Mononuclear cell (primary cell): ENCODE data around the gene IP6K3. TPM values are rescaled to one million over a fixed set of nuclear protein-coding genes. Genes with fewer than 3 reads are reported as not detected.

Experiments used
- H3K27me3 ChIP-seq: 2 replicates; pipeline ENCODE4 v1.6.0; 2011; ENCODE audit warnings: low read length, control low read depth; ENCODE audit not compliant: insufficient read depth
- H3K4me1 ChIP-seq: 2 replicates; pipeline ENCODE4 v1.5.1; 2011; ENCODE audit warnings: mild to moderate bottlenecking, low read length, control low read depth; ENCODE audit not compliant: insufficient read depth
- H3K4me3 ChIP-seq: 2 replicates; pipeline ENCODE4 v1.5.1; 2011; ENCODE audit warnings: mild to moderate bottlenecking, low read length, moderate library complexity
- H3K9me3 ChIP-seq: 2 replicates; pipeline ENCODE4 v1.5.1; 2011; ENCODE audit warnings: low read depth, mild to moderate bottlenecking, control low read depth, low read length
- total RNA-seq: library from RNA; depleted of rRNA; stranded (reverse); fragments of >200 nt; gene quantifications from one replicate; pipeline ENCODE4 v1.2.3, GENCODE V29; 2012

Gene IP6K3
- total RNA-seq, 1 donor = not detected

DNA sequence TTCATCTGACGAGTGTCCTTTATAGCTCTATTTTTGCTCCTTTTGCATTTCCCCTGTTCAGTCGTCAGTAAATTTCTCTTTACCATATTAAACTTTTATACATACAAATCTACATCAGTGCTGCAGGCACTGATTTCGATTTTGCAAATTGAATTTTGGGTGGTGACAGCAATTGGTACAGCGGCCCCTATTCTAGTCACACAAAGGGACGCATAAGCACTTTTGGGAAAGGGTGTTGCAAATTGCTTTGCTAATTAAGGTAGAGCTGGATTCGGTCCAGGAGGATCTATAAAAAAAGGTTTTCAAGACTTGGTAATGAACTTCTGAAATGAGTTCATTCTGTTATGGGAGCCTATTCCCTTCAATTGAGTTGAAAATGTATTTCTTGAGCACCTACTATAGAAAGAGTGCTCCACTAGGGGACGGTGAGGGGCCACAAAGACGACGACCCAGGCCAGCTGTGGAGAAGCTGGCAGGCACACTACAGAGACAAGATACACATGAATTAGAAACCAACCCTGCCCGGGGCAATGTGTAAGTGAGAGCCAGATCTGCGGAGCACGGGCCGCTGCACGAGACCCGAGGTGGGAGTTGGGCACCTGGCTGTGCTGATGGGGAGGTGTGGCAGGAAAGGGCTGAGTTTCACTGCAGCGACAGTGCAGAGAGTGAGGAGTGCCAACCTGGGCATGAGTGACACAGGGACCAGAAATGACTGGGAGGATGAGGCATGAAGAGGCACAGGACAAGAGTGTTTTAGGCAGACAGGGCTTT lies 40.6 kb downstream of the IP6K3 start:
- Histone ChIP-seq H3K4me3 (no peak overlapping the region), H3K4me1 (peaks cover 16% of the 10 kb centered on the region), H3K27me3 (no peaks in the 10 kb centered on the region), H3K9me3 (no peaks in the 10 kb centered on the region)

DNA sequence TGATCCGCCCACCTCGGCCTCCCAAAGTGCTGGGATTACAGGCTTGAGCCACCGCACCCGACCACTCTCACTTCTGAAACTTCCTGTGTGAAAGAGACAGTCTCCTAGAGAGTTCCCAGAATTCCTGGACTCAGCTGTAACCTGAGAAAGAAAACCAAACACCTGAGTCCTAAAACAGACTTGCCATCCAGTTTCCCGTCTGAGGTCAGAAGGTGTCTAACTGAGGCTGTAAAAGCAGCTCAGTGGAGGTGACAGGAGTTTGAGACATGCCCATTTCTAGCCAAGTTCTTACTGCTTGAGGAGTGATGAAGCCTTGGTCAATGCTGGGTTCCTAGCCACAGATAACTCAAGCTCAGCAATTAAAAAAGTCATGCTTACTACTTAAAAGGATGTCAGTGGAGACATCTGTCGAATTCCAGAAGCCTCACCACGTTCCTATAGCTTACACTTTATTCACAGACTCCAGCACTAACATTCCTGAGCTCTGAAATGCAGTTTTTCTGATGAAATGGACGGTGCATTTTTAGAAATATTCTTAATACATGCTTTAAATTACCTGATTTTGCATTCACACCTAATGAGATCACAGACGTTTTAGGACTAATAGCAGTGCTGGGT lies 41.3 kb downstream of the IP6K3 start:
- Histone ChIP-seq H3K27me3 (no peaks in the 10 kb centered on the region), H3K9me3 (no peaks in the 10 kb centered on the region), H3K4me1 (peaks cover 9% of the 10 kb centered on the region), H3K4me3 (no peak overlapping the region)

DNA sequence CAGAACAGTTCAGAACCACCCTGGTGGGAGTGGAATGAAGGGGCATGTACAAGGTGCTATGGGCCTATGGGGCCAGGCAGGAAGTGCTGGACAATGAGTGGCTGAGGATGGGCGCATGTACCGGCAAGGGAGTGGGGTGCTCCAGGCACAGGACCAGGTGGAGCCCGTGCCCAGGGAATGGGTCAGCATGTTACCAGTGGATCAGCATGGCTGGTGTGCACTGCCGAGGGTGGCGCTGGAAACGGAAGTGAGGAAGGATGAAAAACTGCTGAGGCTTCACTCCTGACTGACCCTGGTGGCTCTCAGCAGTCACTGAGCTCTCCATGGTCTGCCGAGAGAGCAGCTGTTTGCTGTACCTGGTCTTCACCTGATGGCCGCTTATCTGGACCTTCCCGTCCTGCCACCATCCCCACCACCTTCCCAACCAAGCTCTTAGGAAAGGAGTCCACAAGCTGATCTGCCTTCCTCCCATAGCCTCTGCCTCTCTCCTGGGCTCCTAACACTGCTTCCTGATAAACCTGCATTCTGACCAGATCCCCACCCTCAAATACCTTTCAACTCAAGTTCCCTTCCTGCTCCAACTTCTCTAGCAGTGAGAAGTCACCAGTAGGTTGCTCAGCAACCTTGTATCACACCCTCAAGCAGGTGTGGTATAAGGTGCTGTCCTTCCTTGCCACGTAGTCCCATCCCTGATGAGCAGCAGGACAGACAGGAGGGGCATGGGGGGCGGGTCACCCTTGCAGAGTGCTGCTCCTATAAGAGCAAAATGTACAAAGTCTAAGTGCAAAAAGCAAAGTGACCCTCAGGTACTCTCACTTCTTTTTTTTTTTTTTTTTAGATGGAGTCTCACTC lies 42.3 kb downstream of the IP6K3 start:
- Histone ChIP-seq H3K4me1 (peaks cover 3% of the 10 kb centered on the region), H3K9me3 (no peaks in the 10 kb centered on the region), H3K4me3 (no peak overlapping the region), H3K27me3 (no peaks in the 10 kb centered on the region)

DNA sequence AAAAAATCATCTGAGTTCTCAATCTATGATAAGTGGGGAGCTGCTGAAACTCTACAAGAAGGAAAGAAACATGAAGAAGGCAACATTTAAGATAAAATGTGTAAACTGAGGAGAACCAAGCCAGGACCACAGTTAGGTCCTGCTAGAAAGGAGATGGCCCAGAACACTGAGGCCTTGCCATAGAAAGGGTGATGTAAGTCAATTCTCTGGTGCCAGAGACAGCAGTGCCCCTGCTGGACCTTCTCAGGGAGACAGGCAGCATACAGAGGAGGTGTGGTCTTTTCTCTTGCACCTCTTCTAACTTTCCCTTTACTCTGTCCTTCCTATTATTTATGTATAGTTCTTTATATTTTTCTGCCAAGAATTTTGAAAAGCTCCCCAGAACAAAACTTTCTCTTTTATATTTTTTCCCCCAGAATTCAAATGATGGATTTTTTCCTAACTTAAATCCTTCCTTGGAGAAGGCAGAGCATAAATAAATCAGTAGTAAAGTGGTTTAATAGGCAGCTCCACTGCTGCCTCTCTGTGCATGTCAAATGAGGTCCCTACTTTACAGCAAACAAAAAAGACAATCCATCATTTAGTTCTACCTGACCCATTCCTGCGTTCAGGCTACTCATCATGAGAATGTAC lies 44.2 kb downstream of the IP6K3 start:
- H3K9me3 ChIP-seq = no peaks in the 10 kb centered on the region
- no peak overlapping the region for H3K4me3 ChIP-seq
- H3K4me1 ChIP-seq = peaks cover 10% of the 10 kb centered on the region
- H3K27me3 ChIP-seq = no peaks in the 10 kb centered on the region

DNA sequence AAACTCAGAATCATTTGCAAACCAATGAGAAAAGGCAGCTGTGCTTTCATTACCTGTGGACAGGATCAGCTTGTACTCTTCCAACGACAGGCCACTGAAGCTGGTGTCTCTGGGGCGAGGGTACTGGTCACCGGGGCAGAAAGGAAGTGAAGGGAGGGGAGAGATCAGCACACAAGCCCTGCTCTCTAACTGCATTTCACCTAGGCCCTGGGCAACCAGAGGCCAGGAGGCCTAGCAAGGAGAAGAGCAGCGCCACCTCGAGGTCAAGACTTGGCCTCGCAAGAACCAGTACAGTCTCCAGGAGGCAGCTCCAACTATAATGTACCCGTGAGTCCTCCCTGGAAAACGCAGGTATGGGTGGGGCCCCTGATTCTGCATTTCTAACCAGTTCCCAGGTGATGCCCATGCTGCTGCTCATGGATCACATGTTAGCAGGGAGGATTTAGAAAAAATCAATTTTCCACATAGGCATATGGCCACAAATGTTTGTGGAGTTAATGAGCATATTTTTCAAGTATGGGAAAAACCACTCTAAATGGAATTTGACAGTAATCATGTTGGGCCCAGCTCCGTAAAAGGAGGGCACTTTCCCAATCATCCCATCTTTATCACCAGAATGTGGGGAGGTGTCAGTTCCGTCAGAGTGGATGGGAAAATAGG lies 46.2 kb downstream of the IP6K3 start:
- Histone ChIP-seq H3K9me3 (no peaks in the 10 kb centered on the region), H3K4me1 (peaks cover 29% of the 10 kb centered on the region), H3K27me3 (no peaks in the 10 kb centered on the region), H3K4me3 (no peak overlapping the region)

DNA sequence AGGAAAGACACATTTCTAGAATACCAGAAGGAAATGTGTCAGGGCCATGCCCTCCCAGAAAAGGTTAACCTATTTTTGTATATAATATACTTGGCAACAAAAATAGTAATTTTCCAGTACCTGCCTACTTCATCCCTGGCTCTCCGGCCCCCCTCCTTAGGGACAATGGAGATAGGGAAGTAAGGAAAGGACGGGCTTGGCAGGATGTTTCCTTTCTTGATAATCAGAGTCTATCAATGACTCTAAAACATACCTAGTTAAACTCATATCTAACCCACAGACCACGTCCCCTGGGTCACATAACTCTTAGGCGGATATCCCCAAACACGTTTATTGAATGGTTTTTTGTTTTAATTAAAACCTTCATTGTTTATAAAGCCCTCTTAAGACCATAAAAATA lies 47.0 kb downstream of the IP6K3 start:
- Histone ChIP-seq H3K9me3 (no peaks in the 10 kb centered on the region), H3K4me1 (peaks cover 37% of the 10 kb centered on the region), H3K4me3 (no peak overlapping the region), H3K27me3 (no peaks in the 10 kb centered on the region)

DNA sequence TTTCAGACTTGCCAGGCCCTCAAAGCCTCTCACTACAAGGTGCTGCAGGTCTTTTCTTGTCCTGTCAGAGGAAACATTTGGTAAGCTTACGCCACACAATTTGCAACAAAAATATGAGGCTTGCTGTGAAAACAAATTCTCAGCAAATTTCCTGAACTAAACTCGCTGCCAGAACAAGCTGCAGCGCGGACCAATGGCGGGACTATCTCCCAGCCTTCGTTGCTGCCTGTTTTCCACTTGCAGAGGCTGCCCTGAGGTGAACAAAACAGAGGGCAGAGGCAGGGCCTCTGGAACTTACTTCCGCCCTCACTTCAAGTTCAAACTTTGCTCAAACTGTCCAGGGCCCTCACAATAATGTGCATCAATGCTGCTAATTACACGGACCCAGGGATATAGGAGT lies 47.6 kb downstream of the IP6K3 start:
- Histone ChIP-seq H3K4me1 (peaks cover 43% of the 10 kb centered on the region), H3K9me3 (no peaks in the 10 kb centered on the region), H3K4me3 (no peak overlapping the region), H3K27me3 (no peaks in the 10 kb centered on the region)

DNA sequence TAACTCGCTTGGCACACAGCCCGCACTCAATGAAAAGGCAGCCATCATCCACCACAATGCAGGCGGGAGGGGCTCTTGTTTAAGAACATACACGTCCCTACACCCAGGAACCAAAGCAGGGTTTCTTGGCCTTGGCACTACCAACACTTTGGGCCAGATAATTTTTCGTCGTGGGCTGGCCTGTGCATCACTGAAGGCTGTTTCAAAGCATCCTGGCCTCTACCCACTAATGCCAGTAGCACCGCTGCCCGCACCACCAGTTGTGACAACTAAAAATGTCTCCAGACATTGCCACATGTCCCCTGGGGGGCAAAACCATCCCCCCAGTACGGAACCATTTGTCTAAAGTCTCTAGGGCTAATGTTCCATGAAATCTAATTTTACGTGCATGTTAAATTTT lies 48.2 kb downstream of the IP6K3 start:
- no peaks in the 10 kb centered on the region for H3K27me3 ChIP-seq
- no peak overlapping the region for H3K4me3 ChIP-seq
- H3K4me1 ChIP-seq = peaks cover 50% of the 10 kb centered on the region
- H3K9me3 ChIP-seq = no peaks in the 10 kb centered on the region

DNA sequence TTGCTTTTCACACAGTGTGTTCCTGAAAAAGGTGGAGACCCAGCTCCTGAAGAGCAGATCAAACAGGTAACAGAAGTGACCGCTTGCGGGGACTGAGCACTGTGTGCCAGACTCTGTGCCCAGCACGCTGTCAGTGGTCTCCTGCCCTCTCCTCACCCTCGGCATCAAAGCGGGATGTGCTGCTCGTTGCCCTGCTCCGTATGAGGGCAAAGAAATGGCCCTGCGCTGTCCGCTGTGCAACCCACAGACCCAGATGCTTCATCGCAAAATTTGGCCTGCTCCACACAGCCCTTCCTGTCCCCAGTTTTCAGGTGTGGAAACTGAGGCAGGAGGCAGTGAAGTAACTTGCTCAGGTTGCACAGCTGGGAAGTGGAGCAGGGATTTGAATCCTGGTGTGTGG lies 48.9 kb downstream of the IP6K3 start:
- H3K9me3 ChIP-seq = no peaks in the 10 kb centered on the region
- peaks cover 56% of the 10 kb centered on the region for H3K4me1 ChIP-seq
- H3K27me3 ChIP-seq = no peaks in the 10 kb centered on the region
- H3K4me3 ChIP-seq = no peak overlapping the region

DNA sequence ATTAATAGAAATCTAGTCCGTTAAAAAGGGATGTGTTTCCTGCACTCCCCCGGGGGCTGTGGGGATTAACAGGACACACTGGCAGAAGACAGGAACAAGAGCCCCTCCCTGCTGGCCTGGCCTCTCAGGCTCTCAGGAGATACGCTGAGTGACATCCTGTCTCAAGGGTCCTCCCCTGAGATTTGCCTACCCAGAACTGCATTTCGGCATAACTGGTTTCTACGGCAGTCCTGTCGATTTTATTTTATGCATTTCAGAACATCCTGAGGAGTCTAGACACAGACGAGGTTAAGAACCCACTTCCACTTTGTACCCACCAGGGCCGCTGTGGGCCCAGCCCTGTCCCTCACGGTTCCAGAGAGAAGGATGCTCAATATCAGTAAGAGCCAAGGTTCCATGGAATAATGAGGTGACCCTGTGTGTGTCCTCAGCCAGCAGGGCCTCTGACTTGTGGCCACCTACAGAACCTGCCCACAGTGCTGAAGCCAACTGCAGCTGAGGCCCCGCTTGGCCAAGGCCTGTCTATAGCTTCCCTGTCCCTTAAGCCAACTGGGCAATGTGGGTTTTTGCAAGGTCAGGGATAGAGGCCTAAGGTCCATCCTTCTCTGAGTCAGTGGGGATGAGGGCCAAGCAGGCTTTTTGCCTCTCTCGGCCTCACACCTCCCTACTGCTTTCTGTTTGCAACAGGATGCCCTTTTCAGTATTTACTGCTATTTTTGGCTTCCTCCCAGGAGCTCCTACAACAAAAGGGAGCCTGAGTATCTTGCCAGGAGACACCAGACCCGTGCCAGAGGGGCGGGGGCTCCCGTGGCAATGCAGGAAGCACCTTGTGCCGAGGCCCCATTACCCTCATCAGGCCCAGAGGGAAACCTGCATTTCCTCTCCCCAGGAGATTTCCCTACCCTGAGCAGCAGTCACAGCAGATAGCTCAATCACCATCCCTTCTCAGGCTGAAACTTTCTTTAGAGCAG lies 49.9 kb downstream of the IP6K3 start:
- no peaks in the 10 kb centered on the region for H3K9me3 ChIP-seq
- peaks cover 66% of the 10 kb centered on the region for H3K4me1 ChIP-seq
- no peak overlapping the region for H3K4me3 ChIP-seq
- H3K27me3 ChIP-seq = no peaks in the 10 kb centered on the region

DNA sequence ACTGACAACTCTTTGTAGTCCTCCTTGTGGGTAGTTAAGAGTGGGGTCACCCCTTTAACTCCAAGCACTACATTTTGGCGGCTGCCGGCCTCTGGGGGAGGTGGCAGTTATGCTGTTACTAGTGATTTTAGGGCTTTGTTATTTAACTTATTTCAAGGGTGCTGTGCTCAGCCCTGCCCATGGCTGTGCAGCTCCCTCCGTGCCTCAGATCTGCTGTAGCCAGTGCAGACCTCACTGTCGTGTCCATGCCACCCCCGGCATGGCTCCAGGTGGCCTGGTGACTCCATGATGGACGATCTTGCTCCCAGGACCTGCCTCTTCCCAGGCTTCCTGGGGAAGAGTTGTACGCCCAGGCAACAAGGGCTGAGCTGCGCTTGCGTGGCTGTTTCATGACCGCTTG lies 50.6 kb downstream of the IP6K3 start:
- Histone ChIP-seq H3K27me3 (no peaks in the 10 kb centered on the region), H3K9me3 (no peaks in the 10 kb centered on the region), H3K4me3 (no peak overlapping the region), H3K4me1 (peaks cover 71% of the 10 kb centered on the region)

DNA sequence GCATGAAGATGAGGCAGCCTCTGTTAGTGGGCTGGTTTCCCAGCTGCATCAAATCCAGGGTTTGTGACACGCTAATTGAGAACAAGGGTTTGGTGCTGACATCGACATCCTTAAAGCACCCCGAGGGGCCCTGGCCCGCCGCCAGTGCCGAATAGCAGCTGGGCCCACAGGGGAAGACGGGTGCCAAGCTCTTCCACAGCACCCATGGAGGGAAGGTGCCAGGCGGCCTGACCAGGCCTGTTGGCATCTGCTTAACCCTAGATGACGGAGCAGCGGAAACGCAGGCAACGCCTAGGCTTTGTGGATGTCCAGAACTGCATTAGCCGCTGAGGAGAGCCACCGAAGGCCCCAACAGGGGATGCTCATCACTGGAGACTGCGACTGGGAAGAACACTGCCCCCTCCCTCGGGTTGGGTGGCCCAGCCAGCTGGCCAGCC lies 51.2 kb downstream of the IP6K3 start:
- H3K4me1 ChIP-seq = peaks cover 71% of the 10 kb centered on the region
- no peak overlapping the region for H3K4me3 ChIP-seq
- no peaks in the 10 kb centered on the region for H3K9me3 ChIP-seq
- H3K27me3 ChIP-seq = no peaks in the 10 kb centered on the region

DNA sequence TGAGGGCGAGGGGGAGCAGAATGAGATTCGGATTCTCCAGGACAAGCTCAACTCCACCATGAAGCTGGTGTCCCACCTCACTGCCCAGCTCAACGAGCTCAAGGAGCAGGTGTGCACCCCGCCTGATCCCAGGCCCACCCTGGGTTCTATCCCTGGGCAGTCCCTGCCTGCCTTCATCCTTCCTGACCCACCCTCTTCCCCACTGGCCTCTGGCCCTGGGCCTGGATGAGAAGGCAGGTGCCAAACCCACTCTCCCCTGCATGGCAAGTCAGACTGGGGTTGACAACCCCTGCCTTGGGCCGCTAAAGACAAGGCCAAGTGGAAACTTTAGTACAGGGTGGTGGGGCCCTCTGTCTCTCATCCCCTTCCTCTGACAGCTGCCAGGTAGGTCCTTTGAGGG lies 51.7 kb downstream of the IP6K3 start:
- Histone ChIP-seq H3K9me3 (no peaks in the 10 kb centered on the region), H3K4me1 (peaks cover 71% of the 10 kb centered on the region), H3K27me3 (no peaks in the 10 kb centered on the region), H3K4me3 (no peak overlapping the region)
